ENCODE measurements around the gene ZBTB7B.

ZBTB7B gene

DNA sequence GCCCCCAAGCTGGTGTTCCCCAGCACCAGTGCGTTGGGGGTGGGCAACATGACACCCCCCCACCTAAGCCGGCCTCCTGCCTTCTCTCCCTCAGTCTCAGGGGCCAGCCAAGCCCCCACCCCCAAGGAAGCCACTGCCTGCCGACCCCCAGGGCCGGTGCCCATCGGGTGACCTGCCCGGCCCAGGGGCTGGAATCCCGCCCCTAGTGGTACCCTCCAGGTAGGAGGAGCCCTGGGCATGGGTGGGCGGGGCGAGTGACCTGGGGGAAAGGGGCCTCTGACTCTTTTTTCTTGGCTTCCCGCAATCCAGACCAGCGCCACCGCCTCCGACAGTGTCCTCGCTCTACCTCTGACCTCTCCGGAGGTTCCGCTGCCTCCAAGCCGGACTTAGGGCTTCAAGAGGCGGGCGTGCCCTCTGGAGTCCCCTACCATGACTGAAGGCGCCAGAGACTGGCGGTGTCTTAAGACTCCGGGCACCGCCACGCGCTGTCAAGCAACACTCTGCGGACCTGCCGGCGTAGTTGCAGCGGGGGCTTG lies 59.6 kb downstream of the ZBTB7B start:
- H3K4me3 ChIP-seq (ENCODE audit: low read length): no peak overlapping the region
- no peak for DNase-seq (ENCODE audit: low read depth)
- TF ChIP-seq, protein P1, sequence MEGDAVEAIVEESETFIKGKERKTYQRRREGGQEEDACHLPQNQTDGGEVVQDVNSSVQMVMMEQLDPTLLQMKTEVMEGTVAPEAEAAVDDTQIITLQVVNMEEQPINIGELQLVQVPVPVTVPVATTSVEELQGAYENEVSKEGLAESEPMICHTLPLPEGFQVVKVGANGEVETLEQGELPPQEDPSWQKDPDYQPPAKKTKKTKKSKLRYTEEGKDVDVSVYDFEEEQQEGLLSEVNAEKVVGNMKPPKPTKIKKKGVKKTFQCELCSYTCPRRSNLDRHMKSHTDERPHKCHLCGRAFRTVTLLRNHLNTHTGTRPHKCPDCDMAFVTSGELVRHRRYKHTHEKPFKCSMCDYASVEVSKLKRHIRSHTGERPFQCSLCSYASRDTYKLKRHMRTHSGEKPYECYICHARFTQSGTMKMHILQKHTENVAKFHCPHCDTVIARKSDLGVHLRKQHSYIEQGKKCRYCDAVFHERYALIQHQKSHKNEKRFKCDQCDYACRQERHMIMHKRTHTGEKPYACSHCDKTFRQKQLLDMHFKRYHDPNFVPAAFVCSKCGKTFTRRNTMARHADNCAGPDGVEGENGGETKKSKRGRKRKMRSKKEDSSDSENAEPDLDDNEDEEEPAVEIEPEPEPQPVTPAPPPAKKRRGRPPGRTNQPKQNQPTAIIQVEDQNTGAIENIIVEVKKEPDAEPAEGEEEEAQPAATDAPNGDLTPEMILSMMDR (IDR thresholded peaks at IDR 0.05; ENCODE audit: insufficient read depth, low read depth, low read length, missing control alignments): no peak

- H3K4me3 ChIP-seq (ENCODE audit: low read length): peak overlapping the region; percentile 80
- TF ChIP-seq, protein P1 (IDR thresholded peaks at IDR 0.05; ENCODE audit: insufficient read depth, low read depth, low read length, missing control alignments): peak; percentile 84
- peak; percentile 66 for DNase-seq (ENCODE audit: low read depth)
These were observed 60.3 kb downstream of the ZBTB7B start for GRCh38 chr1:155062702-155063411.

GRCh38 chr1:155063550-155064110 lies 61.0 kb downstream of the ZBTB7B start, which contains the start of gene EFNA4:
TSS of gene EFNA4 (plus strand) at chr1:155063740. CDS start at chr1:155063824, 84 bp downstream.
- H3K4me3 ChIP-seq (ENCODE audit: low read length): peak within 1 kb of the TSS; percentile 80
- TF ChIP-seq, protein P1 (IDR thresholded peaks at IDR 0.05; ENCODE audit: insufficient read depth, low read depth, low read length, missing control alignments): no peak
- DNase-seq (ENCODE audit: low read depth): peak; percentile 94

- TF ChIP-seq, protein P1 (IDR thresholded peaks at IDR 0.05; ENCODE audit: insufficient read depth, low read depth, low read length, missing control alignments): no peak
- H3K4me3 ChIP-seq (ENCODE audit: low read length): peak overlapping the region; percentile 80
- peak; percentile 36 for DNase-seq (ENCODE audit: low read depth)
These were observed 61.7 kb downstream of the ZBTB7B start for GRCh38 chr1:155064111-155064831.

- TF ChIP-seq, protein P1 (IDR thresholded peaks at IDR 0.05; ENCODE audit: insufficient read depth, low read depth, low read length, missing control alignments): no peak
- DNase-seq (ENCODE audit: low read depth): no peak
- peak overlapping the region; percentile 80 for H3K4me3 ChIP-seq (ENCODE audit: low read length)
These were observed 62.3 kb downstream of the ZBTB7B start for GRCh38 chr1:155064832-155065429.

DNA sequence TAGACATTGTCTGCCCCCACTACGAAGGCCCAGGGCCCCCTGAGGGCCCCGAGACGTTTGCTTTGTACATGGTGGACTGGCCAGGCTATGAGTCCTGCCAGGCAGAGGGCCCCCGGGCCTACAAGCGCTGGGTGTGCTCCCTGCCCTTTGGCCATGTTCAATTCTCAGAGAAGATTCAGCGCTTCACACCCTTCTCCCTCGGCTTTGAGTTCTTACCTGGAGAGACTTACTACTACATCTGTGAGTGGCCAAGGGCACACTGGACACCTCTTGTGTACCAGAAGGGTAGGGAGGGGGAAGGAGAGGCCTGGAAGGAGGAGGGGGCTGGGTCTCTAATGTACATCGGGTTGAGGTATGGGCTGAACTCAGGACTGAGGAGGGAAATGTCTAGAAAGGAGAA lies 64.2 kb downstream of the ZBTB7B start:
- TF ChIP-seq, protein P1 (IDR thresholded peaks at IDR 0.05; ENCODE audit: insufficient read depth, low read depth, low read length, missing control alignments): no peak
- no peak overlapping the region for H3K4me3 ChIP-seq (ENCODE audit: low read length)
- no peak for DNase-seq (ENCODE audit: low read depth)
